GM21381 (cell line): ENCODE measurements around the gene ATN1.
"Not testable (repeated sequence)": the region's sequence is repeated elsewhere in the genome, so short reads cannot be mapped to it uniquely, and the experiment has no call there.

Source experiments
- ATAC-seq: cut with Tn5 transposase; IDR thresholded peaks from one replicate; pipeline ENCODE4 v1.9.1; 2021; ENCODE audit warnings: mild to moderate bottlenecking, moderate library complexity; ENCODE audit not compliant: unreplicated experiment

The ATN1 gene, protein sequence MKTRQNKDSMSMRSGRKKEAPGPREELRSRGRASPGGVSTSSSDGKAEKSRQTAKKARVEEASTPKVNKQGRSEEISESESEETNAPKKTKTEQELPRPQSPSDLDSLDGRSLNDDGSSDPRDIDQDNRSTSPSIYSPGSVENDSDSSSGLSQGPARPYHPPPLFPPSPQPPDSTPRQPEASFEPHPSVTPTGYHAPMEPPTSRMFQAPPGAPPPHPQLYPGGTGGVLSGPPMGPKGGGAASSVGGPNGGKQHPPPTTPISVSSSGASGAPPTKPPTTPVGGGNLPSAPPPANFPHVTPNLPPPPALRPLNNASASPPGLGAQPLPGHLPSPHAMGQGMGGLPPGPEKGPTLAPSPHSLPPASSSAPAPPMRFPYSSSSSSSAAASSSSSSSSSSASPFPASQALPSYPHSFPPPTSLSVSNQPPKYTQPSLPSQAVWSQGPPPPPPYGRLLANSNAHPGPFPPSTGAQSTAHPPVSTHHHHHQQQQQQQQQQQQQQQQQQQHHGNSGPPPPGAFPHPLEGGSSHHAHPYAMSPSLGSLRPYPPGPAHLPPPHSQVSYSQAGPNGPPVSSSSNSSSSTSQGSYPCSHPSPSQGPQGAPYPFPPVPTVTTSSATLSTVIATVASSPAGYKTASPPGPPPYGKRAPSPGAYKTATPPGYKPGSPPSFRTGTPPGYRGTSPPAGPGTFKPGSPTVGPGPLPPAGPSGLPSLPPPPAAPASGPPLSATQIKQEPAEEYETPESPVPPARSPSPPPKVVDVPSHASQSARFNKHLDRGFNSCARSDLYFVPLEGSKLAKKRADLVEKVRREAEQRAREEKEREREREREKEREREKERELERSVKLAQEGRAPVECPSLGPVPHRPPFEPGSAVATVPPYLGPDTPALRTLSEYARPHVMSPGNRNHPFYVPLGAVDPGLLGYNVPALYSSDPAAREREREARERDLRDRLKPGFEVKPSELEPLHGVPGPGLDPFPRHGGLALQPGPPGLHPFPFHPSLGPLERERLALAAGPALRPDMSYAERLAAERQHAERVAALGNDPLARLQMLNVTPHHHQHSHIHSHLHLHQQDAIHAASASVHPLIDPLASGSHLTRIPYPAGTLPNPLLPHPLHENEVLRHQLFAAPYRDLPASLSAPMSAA (N-terminal part only)

DNA sequence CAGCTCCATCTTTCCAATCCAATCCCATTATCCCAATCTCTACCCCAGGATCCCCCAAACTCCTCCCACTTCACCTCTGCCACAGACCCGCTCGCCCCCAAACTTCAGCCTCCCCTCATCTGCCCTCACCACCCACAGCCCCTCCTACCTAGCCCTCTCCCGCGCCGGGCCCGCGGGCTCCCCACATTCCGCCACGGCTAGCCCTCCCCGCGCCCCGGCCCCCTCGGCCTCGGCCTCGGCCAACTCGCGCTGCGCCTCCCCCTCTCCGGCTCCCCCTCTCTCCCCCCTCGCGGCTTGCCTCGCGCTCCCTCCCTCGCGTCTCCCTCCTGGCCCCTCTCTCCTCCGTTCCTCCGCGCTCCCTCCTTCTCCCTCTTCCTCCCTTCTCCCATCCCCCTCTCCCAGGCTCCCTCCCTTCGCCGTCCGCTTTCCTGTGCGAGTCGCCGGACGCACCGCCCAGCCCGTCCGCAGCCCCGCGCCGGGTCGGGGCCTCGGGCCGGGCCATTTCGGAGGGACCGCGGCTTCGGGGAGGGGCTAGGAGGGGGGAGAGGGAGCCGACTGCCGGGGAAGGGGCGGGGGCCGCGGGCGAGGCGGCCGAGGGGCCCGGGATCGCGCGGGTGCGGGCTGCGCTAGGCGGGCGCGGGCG is at the start of gene ATN1:
TSS of gene ATN1 (plus strand) at position 581 of the 643 bp plus-strand sequence. CDS start 6,043 bp downstream, outside the sequence.
- ATAC-seq, result no peak

DNA sequence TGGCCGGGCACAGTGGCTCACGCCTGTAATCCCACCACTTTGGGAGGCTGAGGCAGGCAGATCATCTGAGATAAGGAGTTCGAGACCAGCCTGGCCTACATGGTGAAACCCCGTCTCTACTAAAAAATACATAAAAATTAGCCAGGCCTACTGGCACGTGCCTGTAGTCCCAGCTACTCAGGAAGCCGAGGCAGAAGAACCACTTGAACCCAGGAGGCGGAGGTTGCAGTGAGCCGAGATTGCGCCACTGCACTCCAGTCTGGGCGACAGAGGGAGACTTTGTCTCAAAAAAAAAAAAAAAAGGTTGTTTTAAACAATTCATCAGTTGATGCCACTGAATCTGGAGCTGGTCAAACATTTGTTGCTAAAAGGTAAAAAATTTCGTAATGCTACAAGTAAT is 47.9 kb upstream of the ATN1 start:
- not testable (repeated sequence) for ATAC-seq

DNA sequence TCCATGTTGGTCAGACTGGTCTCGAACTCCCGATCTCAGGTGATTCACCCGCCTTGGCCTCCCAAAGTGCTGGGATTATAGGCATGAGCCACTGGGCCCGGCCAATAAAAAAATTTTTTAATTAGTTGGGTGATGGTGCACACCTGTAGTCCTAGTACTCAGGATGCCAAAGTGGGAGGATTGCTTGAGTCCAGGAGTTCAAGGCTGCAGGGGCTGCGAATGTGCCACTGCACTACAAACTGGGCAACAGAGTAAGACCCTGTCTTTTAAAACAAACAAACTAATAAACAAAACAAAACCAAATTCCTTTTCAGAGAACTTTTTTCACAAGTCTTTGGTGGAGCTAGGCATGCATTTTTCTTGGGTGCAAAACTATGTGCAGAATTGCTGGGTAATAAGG is 44.5 kb upstream of the ATN1 start:
- ATAC-seq, result no peak

DNA sequence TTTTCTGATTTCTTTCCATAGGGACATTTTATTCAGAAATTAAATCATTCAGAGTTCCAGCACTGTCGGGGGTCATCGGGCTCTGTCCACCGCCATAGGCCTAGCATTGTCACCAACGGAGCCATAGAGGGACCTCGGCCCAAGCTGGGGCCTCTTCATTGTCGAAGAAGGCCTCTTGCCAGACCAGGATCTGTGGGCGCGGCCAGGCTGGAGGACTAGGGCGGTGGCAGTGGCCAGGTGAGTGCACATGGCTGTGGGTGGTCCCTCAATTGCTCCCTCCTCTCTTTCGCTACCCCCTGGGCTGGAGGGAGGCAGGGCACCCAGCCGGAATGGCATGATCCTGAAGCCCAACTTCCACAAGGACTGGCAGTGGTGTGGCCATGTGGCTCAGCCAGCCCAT is 44.1 kb upstream of the ATN1 start:
- no peak for ATAC-seq

DNA sequence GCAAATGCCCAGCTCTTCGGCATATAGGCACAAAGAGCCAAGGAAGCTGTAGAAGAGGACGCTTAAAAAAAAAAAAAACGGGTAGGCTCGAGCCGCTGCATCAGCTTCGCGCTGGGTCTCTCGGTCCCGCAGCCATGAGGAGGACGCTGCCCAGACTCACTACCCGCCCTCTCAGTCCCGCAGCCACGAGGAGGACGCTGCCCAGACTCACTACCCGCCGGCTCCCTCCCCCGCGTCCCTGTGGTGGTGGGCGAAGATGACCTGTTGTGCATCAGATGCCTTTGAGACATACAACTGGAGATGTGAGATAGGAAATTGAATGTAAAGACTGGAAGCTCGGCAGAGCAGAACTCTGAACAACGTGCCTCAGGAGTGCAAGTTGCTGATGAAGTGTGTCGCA is 43.2 kb upstream of the ATN1 start:
- ATAC-seq, result no peak

DNA sequence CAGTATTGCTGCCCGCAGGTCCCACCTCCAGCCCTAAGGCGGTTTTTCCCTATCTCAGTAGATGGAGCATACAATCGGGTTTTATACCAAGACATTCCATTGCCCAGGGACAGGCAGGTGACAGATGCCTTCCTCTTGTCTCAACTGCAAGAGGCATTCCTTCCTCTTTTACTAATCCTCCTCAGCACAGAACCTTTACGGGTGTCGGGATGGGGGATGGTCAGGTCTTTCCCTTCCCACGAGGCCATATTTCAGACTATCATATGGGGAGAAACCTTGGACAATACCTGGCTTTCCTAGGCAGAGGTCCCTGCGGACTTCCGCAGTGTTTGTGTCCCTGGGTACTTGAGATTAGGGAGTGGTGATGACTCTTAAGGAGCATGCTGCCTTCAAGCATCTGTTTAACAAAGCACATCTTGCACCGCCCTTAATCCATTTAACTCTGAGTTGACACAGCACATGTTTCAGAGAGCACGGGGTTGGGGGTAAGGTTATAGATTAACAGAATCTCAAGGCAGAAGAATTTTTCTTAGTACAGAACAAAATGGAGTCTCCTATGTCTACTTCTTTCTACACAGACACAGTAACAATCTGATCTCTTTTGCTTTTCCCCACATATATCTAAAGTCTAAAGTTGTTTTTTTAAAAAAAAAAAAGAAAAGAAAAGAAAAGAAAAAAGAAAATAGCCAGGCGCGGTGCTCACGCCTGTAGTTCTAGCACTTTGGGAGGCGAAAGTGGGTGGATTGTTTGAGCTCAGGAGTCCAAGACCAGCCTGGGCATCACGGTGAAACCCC is 41.4 kb upstream of the ATN1 start:
- not testable (repeated sequence) for ATAC-seq

DNA sequence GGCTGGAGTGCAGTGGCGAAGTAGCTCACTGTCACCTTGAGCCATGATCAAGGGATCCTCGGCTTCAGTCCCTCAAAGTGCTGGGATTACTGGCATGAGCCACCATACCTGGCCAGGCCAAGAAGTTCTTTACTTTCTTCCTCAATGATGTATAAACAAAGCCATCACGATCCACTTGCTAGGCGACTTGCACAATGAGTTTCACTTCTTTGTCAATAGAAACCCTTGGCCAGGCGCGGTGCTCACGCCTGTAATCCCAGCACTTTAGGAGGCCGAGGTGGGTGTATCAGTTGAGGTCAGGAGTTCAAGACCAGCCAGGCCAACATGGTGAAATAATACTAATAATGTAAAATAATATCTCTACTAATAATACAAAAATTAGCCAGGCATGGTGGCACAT is 40.3 kb upstream of the ATN1 start:
- ATAC-seq, result no peak

DNA sequence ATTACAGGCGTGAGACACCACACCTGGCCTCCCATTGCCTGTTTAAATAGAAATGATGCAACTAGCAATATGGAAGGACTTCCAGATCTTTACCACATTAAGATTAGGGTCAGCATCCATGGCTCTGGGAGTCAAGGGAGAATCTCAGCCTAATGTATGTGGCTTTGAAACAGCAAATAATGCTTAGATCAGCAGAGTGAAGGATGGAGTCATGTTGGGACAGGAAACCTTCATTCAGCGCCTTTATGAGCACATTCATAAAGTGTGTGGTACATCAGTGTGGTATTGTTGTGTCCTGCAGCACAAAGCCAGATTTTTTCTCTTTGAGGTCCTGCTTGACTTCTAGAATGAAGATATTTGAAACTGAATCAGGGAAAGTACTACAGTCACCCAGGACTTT is 39.4 kb upstream of the ATN1 start:
- ATAC-seq, result no peak

DNA sequence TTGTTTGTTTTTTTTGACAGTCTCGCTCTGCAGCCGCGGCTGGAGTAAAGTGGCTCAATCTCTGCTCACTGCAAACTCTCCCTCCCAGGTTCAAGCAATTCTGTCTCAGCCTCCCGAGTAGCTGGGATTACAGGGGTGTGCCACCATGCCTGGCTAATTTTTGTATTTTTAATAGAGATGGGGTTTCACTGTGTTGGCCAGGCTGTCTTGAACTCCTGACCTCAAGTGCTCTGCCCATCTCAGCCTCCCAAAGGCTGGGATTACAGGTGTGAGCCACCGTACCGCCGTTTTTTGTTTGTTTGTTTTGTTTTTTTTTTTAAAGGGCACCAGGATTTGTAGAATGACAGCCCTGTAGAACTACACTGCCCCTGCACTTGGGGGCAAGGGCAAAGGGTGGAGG is 39.0 kb upstream of the ATN1 start:
- ATAC-seq, result not testable (repeated sequence)

DNA sequence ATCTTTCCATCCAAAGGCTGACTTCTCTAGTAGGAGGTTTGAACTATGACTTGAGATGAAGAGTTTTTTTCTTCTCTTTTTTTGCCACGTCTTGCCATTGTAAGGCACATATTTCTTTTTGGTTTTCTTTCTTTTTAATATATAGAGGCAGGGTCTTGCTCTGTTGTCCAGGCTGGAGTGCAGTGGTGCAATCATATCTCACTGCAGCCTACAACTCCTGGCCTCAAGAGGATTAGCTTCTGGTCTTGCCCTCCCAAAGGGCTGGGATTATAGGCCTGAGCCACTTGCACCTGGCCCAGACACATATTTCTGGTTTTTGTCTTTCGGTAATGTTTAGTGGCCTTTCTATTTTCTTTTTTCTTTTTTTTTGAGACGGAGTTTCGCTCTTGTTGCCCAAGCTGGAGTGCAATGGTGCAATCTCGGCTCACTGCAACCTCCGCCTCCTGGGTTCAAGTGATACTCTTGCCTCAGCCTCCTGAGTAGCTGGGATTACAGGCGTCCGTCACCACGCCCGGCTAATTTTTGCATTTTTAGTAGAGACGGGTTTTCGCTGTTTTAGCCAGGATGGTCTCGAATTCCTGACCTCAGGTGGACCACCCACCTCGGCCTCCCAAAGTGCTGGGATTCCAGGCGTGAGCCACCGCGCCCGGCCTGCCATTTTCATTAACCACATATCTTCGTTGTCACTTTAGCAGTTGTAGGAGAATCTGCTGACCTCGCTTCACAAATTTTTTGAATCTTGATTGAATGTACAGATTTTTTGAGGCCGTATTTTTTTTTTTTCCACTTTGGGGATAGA is 37.8 kb upstream of the ATN1 start:
- ATAC-seq, result not testable (repeated sequence)

DNA sequence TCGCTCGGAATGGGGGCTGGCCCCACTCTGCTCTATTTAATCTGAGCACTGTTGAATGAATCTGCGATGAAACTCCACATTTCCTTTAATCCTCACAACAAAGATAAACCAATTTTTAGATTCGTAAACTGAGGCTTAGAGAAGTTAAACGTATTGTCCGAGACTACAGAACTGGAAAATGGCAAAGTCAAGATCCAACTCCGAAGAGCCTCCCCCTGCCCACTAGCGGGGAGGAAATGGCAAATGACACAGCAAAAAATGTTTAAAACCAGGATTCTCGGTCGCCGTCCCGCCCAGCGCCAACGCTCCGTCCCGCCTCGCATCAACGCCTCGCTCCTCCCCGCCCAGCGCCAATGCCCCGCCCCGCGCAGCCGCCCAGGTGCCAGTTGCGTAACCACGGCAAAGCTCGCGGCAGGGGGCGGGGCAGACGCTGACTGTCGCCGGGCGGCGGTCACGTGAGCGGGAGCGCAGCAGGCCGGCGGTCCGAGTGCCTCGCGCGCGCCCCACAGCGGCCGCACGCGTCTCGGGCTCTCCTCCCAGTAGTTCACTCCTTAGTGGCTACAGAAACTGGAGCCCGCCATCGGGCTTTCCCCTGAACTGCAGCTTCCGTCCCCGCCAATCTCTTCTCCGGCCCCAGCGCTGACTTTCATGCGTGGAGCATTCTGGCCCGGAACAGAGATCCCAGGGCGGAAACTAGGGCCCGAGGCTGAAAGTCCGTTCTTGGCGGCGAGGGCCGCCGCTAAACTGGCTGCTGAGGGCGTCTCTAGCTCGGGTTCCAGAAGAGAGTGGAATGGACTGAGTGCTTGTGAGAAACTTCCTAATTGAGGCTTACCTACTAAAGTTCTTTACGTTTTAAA is 36.7 kb upstream of the ATN1 start:
- peak; percentile 93 for ATAC-seq

DNA sequence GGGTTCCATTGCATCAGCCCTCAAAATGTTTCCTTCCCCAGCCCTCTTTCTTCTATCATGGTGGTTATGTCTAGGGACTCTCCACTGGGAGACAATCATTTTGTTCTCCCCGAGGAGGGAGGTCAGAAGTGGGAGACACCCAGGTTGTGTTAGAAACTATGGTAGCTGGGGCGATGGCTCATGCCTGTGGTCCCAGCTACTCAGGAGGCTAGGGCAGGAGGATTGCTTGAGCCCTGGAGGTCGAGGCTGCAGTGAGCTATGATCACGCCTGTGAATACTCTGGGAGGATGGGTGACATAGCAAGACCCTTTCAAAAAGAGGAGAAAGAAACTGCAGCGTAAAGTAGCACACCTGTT is 36.1 kb upstream of the ATN1 start:
- peak; percentile 1 for ATAC-seq

DNA sequence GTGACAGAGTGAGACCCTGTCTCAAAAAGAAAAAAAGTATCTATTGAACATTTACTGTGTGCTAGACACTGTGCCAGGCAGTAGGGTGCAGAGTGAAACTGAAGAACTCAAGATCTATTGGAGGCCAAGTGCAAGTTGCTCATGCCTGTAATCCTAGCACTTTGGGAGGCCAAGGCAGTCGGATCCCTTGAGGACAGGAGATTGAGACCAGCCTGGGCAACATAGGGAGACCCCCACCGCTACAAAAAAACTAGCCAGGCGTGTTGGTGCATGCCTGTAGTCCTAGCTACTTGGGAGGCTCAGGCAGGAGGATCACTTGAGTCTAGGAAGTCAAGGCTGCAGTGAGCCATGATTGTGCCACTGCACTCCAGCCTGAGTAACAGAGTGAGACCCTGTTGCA is 35.1 kb upstream of the ATN1 start:
- not testable (repeated sequence) for ATAC-seq

DNA sequence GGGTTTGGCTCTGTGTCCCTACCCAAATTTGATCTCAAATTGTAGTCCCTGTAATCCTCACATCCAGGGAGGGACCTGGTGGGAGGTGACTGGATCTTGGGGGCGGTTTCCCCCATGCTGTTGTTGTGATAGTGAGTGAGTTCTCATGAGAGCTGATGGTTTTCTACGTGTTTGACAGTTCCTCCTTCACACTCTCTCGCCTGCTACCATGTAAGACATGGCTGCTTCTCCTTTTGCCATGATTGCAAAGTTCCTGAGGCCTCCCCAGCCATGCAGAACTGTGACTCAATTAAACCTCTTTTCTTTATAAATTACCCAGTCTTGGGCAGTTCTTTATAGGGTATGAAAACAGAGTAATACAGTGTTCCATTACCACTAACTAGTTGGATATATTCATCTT is 33.4 kb upstream of the ATN1 start:
- no peak for ATAC-seq

DNA sequence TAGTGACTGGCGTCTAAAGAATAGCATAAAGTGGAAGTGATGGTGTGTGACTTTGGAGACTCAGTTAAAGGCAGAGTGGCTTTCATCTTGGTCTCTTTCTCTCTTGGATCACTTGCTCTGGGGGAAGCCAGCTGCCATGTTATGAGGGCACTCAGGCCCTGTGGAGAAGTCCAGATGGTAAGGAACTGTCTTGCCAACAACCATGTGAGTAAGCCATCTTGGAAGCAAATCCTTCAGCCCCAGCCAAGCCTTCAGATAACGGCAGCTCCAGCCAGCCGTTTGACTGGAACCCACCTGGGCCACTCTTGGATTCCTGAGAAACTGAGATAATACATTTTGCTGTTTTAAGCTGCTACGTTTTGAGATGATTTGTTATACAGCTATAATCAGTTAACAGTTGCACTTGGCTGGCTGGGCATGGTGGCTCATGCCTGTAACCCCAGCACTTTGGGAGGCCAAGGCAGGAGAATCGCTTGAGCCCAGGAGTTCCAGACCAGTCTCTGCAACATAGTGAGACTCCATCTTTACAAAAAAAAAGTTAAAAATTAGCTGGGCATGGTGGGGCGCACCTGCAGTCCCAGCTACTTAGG is 30.8 kb upstream of the ATN1 start:
- no peak for ATAC-seq

DNA sequence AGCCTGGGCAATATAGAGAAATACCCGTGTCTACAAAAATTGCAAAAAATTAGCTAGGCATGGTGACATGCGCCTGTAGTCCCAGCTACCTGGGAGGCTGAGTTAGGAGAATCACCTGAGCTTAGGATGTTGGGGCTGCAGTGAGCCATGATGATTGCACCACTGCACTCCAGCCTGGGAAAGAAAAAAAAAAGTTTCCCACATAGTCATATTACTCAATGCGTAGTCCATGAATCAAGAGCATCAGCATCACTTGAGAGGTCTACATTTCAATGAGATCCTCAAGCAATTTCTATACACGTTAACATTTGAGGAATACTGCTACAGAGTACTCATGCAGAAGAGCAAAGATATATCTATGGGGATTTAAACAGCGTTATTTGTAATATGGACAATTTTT is 28.3 kb upstream of the ATN1 start:
- no peak for ATAC-seq

DNA sequence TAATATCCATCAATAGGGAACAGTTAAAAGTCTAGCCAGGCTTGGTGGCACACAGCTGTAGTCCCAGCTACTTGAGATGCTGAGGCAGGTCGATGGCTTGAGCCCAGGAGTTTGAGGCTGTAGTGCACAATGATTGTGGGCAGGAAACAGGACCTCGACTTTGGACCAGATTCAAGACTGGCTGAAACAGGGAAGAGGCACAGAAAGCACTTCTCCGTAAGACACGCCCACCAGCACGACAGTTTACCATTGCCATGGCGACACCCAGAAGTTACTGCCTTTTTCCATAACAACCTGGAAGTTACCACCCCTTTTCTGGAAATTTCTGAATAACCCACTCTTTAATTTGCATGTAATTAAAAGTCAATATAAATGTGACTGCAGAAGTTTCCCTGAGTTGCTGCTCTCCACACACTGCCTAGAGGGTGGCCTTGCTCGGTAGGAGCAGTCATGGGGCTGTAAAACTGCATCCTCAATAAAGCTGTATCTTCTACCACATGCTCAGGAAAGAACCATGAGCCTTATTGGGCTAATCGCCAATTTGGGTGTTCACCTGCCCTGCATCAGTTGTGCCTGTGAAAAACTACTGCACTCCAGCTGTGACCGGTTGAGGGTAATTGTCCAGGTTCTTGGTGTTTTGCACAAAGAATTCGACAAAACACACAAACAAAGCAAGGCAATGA is 27.8 kb upstream of the ATN1 start:
- no peak for ATAC-seq

DNA sequence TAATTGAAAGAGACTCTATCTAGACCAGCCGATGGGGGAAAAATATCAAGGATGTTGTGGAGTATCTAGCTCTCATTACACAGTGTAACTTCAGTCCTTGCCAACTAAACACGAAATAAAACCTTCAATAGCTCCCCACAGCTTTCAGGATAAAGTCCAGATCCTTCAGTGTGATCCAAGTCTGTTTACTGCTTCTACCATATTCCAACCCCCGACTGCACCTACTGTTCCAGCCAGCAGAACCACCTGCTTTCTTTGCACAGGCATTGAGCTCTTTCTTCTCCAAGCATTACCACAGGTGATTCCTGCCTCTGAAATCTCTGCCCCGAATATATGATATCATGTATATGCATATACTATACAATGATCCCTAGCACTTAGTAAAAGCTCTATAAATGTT is 25.3 kb upstream of the ATN1 start:
- no peak for ATAC-seq
